Fibroblast of peridontal ligament (primary cell): ENCODE measurements around the gene DKC1.

Experiments used
- DNase-seq: peaks from one replicate; pipeline ENCODE4 v3.0.0-alpha.2; 2010; ENCODE audit errors: extremely low read depth

DKC1 gene

DNA sequence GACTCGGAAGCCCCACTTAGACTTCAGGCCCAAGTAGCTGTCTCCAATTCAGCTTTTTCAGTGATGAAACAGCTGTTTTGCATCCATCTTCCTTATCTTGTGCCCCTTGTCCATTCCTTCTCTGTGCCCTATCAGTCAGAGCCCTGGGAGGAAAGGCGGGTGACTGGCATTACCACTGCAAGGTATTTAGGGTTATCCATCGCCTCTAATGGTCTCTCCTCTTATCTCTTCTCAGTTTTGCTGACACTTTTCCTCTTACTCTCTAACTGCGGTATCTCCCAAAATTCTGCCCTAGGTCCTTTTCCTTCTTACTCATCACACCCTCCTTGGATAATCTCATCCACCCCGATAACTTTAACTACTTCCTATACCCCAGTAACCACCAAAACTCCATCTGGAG is 25.5 kb upstream of the DKC1 start:
- DNase-seq: no peak

- peak; percentile 75 for DNase-seq
Measured at GRCh38 chrX:154738011-154738738, 24.5 kb upstream of the DKC1 start.

- no peak for DNase-seq
Measured at GRCh38 chrX:154739952-154740465, 22.7 kb upstream of the DKC1 start.

- DNase-seq: no peak
Measured at GRCh38 chrX:154742613-154743012, 20.1 kb upstream of the DKC1 start.

DNA sequence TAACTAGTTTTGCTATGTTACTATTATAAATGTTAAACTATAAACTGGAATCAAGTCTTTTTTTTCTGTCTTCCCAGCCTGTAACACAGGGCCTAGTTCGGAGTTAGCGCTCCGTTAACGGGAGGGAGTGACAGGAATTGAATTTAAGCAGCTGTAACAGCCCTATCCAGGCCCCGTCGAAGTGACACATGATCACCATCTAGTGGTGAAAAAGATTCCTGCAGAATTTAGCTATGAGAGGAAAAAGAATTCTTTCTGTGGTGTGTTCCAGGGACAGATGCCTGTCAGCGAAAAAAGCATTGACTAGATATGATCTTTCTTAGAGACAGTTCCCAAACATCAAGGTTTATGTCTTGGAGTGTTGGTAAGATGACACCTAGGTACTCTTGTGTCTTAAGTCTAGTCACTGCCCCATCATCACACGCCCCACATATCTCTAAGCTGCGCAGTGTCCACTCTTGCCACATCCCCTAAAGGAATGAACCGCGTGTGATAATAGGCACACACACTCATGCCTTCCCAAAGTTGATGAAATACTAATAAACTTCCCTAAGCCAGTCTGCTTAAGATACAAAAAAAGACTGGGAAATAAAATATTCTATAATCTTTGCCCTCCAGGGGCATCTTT is 13.8 kb upstream of the DKC1 start:
- DNase-seq: peak; percentile 69

DNA sequence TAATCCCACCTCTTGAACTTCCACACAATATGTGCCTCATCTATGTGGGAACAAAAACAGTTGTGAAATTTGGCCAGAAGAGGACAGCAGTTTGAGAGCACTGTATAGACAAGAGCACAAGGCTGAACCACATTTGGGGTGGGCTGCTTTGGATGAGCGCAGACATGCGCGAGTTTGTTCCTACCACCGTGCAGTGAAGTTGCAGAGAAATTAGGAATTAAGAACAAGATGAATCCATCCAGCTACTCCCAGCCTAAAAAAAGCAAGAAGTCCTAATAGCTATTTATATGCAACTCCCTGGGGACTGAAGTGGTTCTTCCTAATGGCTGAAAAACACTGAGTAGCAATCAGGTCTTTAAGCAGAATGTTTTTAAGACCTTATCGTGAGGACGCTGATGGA is 12.8 kb upstream of the DKC1 start:
- no peak for DNase-seq

DNA sequence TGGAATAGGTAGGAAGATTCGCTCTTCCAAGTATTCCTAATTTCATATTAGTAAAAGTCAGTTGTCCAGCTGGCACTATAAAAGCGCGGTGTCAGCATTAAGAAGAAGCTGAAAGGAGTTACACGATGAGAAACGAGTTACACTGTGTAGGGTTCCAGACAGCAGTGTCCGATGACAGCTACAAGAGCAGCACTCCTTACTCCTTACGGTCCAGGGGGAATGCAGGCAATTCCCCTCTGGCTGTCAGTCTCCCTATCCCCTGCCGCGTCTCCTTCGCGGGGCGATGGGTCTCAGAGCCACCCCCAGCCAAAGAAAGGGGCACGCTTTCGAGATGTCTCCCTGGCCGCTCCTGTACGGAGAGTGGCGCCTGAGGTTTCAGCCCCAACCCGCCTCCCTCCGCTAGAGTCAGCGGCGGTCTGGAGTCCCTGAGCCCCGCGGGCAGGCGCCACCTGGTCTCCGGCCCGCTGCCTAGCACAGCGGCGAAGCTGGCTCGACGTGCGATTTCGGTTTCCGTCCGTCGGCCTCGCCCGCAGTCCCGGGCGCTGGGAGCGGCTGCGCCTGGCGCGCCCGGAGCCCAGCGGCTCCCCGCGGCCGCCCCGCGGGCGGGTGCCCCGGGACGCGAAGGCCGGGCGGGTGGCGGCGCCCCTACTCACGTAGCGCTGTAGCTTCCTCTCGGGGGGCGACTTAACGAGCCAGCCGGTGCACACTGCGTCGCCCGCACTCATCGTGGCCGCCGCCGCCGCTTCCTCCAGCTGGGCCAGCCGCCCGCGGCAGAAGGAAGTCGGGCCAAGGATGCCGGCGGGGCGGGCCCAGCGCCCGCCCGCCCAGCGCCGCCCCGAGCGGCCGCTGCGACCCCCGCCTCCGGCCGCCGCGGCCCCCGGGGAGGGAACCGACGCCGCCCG is 12.1 kb upstream of the DKC1 start, which contains the start of gene GAB3:
Gene GAB3 (minus strand): TSS at position 777 of the 902 bp plus-strand sequence. CDS start 52 bp downstream, at position 725.
- no peak for DNase-seq

DNA sequence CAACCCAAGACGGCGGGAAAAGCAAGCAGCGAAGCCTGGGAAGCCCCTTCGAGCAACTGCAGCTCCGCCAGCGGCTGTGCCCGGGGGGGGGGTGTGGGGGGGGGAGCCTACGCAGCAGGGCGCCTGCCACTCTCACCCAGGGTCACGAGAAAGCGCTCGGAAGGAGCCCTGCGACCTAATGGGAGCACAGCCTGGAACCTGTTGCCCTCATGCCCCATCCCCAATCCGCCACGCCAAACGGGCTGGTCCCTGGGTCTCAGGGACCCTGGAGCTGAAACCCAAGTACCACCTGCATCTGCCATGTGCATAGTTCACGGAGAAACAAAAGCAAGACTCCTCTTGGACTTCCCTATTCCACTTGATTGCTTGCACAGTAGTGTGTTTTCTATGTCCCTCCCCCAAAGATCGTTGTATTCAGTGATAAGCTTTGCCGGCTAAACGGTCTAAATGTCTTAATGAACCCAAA is 11.4 kb upstream of the DKC1 start:
- DNase-seq: no peak

- DNase-seq: no peak
Measured at GRCh38 chrX:154751669-154752271, 10.9 kb upstream of the DKC1 start.

DNA sequence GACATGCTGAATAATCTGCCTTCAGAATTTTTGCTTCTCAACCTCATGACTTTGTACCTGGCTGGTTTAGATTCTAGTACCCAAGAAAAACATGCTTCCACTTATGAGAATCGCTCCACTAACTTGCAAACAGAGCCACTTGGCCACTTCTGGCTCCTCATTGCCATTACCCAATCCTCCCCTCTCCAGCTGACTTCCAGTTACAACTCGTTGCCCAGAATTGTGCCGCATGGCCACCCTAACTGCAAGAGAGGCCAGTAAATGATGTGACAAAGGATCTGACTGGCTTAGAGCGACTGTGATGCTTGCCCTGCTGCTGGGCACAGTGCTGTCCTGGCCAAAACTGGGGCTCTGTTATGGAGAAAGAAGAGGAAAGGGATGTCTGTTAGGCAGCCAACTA is 4.0 kb upstream of the DKC1 start:
- no peak for DNase-seq

GRCh38 chrX:154761977-154762536 is 607 bp upstream of the DKC1 start:
- no peak for DNase-seq

GRCh38 chrX:154774622-154775021 is 12.0 kb downstream of the DKC1 start:
- DNase-seq: no peak

DNA sequence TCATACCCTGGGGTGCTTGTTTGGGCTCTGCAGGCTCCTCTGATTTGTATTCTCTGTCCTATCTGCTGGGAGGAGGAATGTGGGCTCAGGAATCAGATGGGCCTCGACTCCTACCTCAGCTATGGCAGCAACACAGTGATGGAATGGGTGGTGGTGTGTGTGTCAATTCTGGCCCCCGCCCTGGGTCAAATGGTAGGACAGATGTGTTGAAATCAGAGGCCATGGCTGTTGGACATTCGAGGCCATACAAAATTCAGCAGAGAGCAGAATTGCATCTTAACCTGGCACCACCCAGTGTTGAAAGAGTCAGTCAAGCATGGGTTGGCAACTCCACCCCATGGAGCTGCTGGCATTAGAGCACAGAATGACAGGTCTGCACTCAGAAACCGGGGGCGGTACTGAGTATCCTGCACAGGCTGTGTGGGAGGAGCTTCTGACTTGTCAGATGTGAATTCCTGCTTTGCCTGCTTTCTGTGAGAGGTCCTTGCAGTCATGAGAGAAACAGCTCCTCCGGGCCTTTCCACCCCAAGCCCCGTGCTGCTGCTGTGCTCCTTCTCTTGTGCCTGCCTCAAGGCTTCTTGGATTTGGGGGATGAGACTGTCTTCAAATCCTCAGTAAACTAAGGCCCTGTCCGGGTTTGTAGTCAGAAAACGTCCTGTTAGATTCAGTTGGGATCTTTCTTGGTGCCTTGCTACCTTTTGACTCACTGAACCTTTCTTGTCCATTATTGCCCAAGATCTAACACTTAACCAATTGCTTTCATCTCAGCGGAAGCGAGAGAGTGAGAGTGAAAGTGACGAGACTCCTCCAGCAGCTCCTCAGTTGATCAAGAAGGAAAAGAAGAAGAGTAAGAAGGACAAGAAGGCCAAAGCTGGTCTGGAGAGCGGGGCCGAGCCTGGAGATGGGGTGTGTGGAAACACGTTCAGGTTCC is 13.0 kb downstream of the DKC1 start:
- no peak for DNase-seq

GRCh38 chrX:154776753-154777152 is 14.1 kb downstream of the DKC1 start:
- DNase-seq: no peak

DNA sequence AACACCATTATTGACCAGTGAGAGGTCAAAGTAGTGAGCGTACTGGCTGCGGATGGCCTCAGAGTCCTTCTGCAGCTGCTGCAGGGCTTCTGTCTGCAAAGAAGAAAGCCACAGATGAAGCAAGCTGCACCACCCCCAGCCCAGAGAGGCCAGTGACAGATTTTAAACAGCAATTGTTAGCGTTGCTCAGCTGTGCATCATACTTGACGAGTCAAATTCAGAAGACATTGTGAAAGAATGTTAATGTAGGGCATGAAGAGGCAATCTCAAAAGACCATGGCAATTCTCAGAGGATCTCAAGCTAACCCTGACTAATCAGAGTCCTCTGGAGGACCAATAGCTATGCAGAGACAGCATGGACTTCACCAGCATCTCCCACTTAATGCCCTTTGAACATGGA is 16.6 kb downstream of the DKC1 start:
- peak; percentile 74 for DNase-seq

GRCh38 chrX:154780968-154781367 is 18.3 kb downstream of the DKC1 start:
- DNase-seq: no peak

DNA sequence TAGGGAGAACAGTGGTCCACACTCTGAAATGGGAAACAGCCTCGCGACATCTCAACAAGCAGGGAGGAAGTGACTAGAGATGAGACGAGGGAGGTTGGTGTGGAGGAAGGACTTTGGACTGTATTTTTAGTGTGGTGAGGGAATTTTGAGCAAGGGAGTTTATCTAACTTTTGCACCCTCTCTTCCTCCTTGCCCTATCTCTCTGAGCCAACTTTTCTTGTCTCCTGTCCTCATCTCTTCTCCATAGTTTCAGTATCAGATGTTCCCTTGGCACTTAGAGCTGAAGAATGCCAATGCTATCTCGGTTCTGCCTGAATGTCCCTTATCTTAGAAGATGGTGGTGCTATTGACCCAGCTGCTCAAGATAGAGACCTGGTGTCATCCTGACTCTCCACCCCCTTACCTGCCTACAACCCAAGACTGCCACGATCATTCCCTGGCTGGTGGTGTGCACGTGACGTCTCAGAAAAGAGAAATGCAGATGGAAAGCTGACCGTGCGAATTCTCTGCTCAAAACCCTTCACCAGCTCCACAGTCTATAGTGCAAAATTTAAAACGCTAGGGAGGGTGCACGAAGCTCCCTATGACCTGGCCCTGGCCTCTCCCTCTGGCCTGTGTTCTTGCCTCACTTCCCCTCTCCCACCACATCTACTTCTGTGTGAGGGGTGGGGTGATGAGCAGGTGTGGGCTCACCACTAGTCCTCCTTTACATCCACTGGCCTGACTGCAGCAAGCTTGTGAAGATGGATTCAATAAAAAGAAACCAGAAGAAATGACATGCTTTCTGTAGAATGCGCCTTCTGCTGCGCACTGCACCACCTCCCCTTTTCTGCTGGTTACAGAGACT is 21.7 kb downstream of the DKC1 start:
- no peak for DNase-seq

GRCh38 chrX:154785716-154786115 is 23.1 kb downstream of the DKC1 start:
- no peak for DNase-seq

- no peak for DNase-seq
Measured at GRCh38 chrX:154791467-154791866, 28.8 kb downstream of the DKC1 start.
